Heart left ventricle (tissue), 16 donors: ENCODE data around the gene APLN. TPM values are rescaled to one million over a fixed set of nuclear protein-coding genes. Genes with fewer than 3 reads are reported as not detected.

Source experiments
- ATAC-seq, 4 donors: fragments of 200-7000 bp; cut with Tn5 transposase; one replicate each; pipeline ENCODE4 v1.9.1; 2020 to 2022; ENCODE audit warnings: moderate library complexity in 4 of 4, mild to moderate bottlenecking in 3 of 4, moderate number of reproducible peaks in 1 of 4
- DNase-seq, 5 donors: peaks; one replicate each; pipeline ENCODE4 v3.0.0-alpha.2; 2020
- H3K27ac ChIP-seq, 12 donors: fragments of 200-600 bp; sonication (generic) in 4 of 12; one replicate each; pipeline versions ENCODE4 v1.5.0 to v1.8.0; 2016 to 2022; ENCODE audit warnings: mild to moderate bottlenecking in 2 of 12
- H3K27me3 ChIP-seq, 9 donors: fragments of 200-600 bp; sonication (generic) in 2 of 9; one replicate each; pipeline versions ENCODE4 v1.5.1 to v1.8.0; 2016 to 2022; ENCODE audit warnings: mild to moderate bottlenecking in 3 of 9
- H3K36me3 ChIP-seq, 9 donors: fragments of 200-600 bp; sonication (generic) in 2 of 9; one replicate each; pipeline versions ENCODE4 v1.5.0 to v1.8.0; 2018 to 2022; ENCODE audit warnings: mild to moderate bottlenecking in 2 of 9
- H3K4me1 ChIP-seq, 12 donors: fragments of 200-600 bp; sonication (generic) in 4 of 12; one replicate each; pipeline versions ENCODE4 v1.5.0 to v1.8.0; 2016 to 2022; ENCODE audit warnings: mild to moderate bottlenecking in 3 of 12
- H3K4me3 ChIP-seq, 12 donors: fragments of 200-600 bp; sonication (generic) in 4 of 12; one replicate each; pipeline versions ENCODE4 v1.5.0 to v1.8.0; 2017 to 2022; ENCODE audit warnings: mild to moderate bottlenecking in 9 of 12, moderate library complexity in 4 of 12
- H3K9me3 ChIP-seq, 12 donors: fragments of 200-600 bp; sonication (generic) in 4 of 12; one replicate each; pipeline versions ENCODE4 v1.5.0 to v1.8.0; 2016 to 2022; ENCODE audit warnings: mild to moderate bottlenecking in 1 of 12
- CTCF ChIP-seq, 12 donors: fragments of 200-600 bp; sonication (generic) in 4 of 12; IDR thresholded peaks; one replicate each; pipeline versions ENCODE4 v1.5.0 to v1.8.0; 2018 to 2022; ENCODE audit warnings: antibody characterized with exemption in 12 of 12, mild to moderate bottlenecking in 5 of 12
- POLR2A ChIP-seq, 2 donors: fragments of 450-650 bp; IDR thresholded peaks; one replicate each; pipeline ENCODE4 v1.6.1; 2017; ENCODE audit warnings: antibody characterized with exemption in 2 of 2, mild to moderate bottlenecking in 2 of 2, moderate library complexity in 2 of 2
- WGBS, 4 donors: extraction: QIAGEN DNeasy Blood & Tissue Kit in 2 of 4; methylation state at CpG; one replicate each; pipeline versions ENCODE4 v1.1.5 to v1.1.7; 2013 to 2018; 5-methylcytosine and 5-hydroxymethylcytosine counted together
- intact Hi-C, 10 donors: fragments of 100-400 bp; cut with DNase I; formaldehyde crosslinking; loops; one replicate each; pipeline versions ENCODE4 v1.11.1 to v1.14.2; 2022
- polyA plus RNA-seq, 2 donors: library from polyadenylated mRNA; stranded (reverse); fragments of 200-250 nt; gene quantifications; one replicate each; pipeline ENCODE4 v1.2.3, GENCODE V29; 2013
- total RNA-seq, 9 donors: library from RNA; depleted of rRNA in 2 of 9; stranded (reverse); fragments of >200 nt in 2 of 9; fragmentation: NEBNext Ultra II Directional in 3 of 9; extraction: Animal tissue kit (Norgen Biotek cat#: 25700) in 3 of 9; gene quantifications; one replicate each; pipeline versions ENCODE4 v1.1.0 to v1.2.4, GENCODE V29; 2016 to 2023
- donor health status: ischemic (EF 13 %, LVEDD 7.1; RV severe dilation, severe dysfunction).
- donor health status: healthy with polysubstance abuse.
- donor health status: DM: no; HTN: yes; CAD: no.
- donor health status: DM: no; HTN: no; CAD: no.
- donor health status: ischemic (EF 25% LVEDD 6.9; RV normal size, moderate dysfunction).
- donor health status: ischemic (EF 25% LVEDD 5.7; RV mildly dilated, moderate dysfunction).
- donor health status: healthy.
- donor health status: DM: yes; HTN: yes; CAD: no.
- donor health status: ischemic (EF 35%, LVEDD 5.7; RV mildly dilated, moderate dysfunction).
- donor health status: nonischemic (EF 11% LVEDD 7.7; RV severe dilation, severe dysfunction).
- donor health status: DM: yes; HTN: yes; CAD: no.
- donor health status: PGD.
- donor health status: ischemic (EF 29% LVEDD 5.4; RV normal size, mild dysfunction).
- donor health status: nonischemic (EF 23%, LVEDD 6.1; RV moderate dilation, normal function).

The APLN gene
- total and polyA plus RNA-seq, 11 donors: 3.6 to 19.9 (median 10.4) TPM

GRCh38 chrX:129648514-129649267 is 6.1 kb downstream of the APLN start:
- H3K4me3 ChIP-seq: no peak overlapping the region
- DNase-seq (no peak), ATAC-seq (no peak)
- 76 to 92% (median 86%) methylated on average over 20 of the region's 20 CpGs for WGBS, 4 donors
- intact Hi-C loops: loop anchor here in 1 of 10 donors (5.0 kb wide), 1 partner anchor 69 kb away; no protein-coding TSS in a partner anchor
- peaks cover 0 to 15% (median 6%) of the 10 kb centered on the region in 12 donors for H3K4me1 ChIP-seq
- H3K9me3 ChIP-seq: no peaks in the 10 kb centered on the region
- H3K27ac ChIP-seq: no peak overlapping the region
- no peak for TF ChIP-seq CTCF (IDR thresholded peaks at IDR 0.05)
- H3K36me3 ChIP-seq: no peaks in the 10 kb centered on the region
- peaks cover 0 to 6% (median 0%) of the 10 kb centered on the region in 9 donors for H3K27me3 ChIP-seq

GRCh38 chrX:129647418-129648410 is 7.0 kb downstream of the APLN start:
- 81 to 97% (median 91%) methylated on average over 13 to 14 of the region's 14 CpGs for WGBS, 4 donors
- Histone ChIP-seq H3K27me3 (no peaks in the 10 kb centered on the region), H3K36me3 (no peaks in the 10 kb centered on the region), H3K27ac (no peak overlapping the region), H3K4me3 (no peak overlapping the region), H3K4me1 (peaks cover 0 to 11% (median 0%) of the 10 kb centered on the region in 12 donors), H3K9me3 (no peaks in the 10 kb centered on the region)
- intact Hi-C loops: loop anchor here in 1 of 10 donors (5.0 kb wide), 1 partner anchor 70 kb away; no protein-coding TSS in a partner anchor
- no peak for ATAC-seq
- DNase-seq: no peak
- TF ChIP-seq POLR2A (IDR thresholded peaks at IDR 0.05) (no peak), CTCF (IDR thresholded peaks at IDR 0.05) (no peak)

GRCh38 chrX:129646566-129647417 is 8.0 kb downstream of the APLN start:
- 58 to 71% (median 67%) methylated on average over 13 of the region's 13 CpGs for WGBS, 4 donors
- Histone ChIP-seq H3K9me3 (peaks cover 0 to 1% (median 0%) of the 10 kb centered on the region in 12 donors), H3K36me3 (no peaks in the 10 kb centered on the region), H3K4me3 (no peak overlapping the region), H3K27ac (no peak overlapping the region), H3K4me1 (peaks cover 0 to 9% (median 0%) of the 10 kb centered on the region in 12 donors), H3K27me3 (peaks cover 0 to 3% (median 0%) of the 10 kb centered on the region in 9 donors)
- intact Hi-C loops: loop anchor here in 1 of 10 donors (5.0 kb wide), 1 partner anchor 71 kb away; no protein-coding TSS in a partner anchor
- TF ChIP-seq CTCF (IDR thresholded peaks at IDR 0.05) (no peak), POLR2A (IDR thresholded peaks at IDR 0.05) (no peak)
- DNase-seq: no peak
- ATAC-seq: no peak
